HL-60 (cell line): Measurements from ENCODE around the gene STKLD1.

ENCODE experiments used
- DNase-seq, 2 experiments: peaks; one replicate each; pipeline ENCODE4 v3.0.0-alpha.2; 2010 to 2020; ENCODE audit warnings: low read depth in 1 of 2, low spot score in 1 of 2
- H3K27ac ChIP-seq: fragments of 250-450 bp; sonication (Bioruptor Pico); replicated peaks from 2 replicates; pipeline ENCODE4 v1.5.1; 2020; ENCODE audit warnings: mild to moderate bottlenecking, moderate library complexity
- H3K27me3 ChIP-seq: fragments of 250-450 bp; sonication (Bioruptor Pico); 2 replicates; pipeline ENCODE4 v1.5.1; 2021; ENCODE audit warnings: mild to moderate bottlenecking, moderate library complexity; ENCODE audit not compliant: insufficient read depth, poor library complexity, severe bottlenecking
- H3K4me3 ChIP-seq: replicated peaks from 2 replicates; pipeline ENCODE4 v1.5.1; 2011; ENCODE audit warnings: mild to moderate bottlenecking, control low read depth, low read length; ENCODE audit not compliant: insufficient read depth
- CTCF ChIP-seq: IDR thresholded peaks from one replicate; pipeline ENCODE4 v1.5.1; 2011; ENCODE audit warnings: low read length, control low read depth, inconsistent platforms; ENCODE audit not compliant: insufficient read depth
- GABPA ChIP-seq: IDR thresholded peaks from 2 replicates; pipeline ENCODE4 v1.6.1; 2012; ENCODE audit warnings: low read depth
- POLR2AphosphoS5 ChIP-seq: IDR thresholded peaks from 2 replicates; pipeline ENCODE4 v1.6.1; 2012; ENCODE audit warnings: low read depth
- REST ChIP-seq: IDR thresholded peaks from 2 replicates; pipeline ENCODE4 v1.6.1; 2012; ENCODE audit warnings: low read depth; ENCODE audit not compliant: insufficient replicate concordance
- SPI1 ChIP-seq: IDR thresholded peaks from 2 replicates; pipeline ENCODE4 v1.6.1; 2012; ENCODE audit warnings: low read depth, mild to moderate bottlenecking, borderline replicate concordance

STKLD1 gene

GRCh38 chr9:133400292-133400691 is 24.1 kb downstream of the STKLD1 start:
- Histone ChIP-seq H3K27ac (no peak overlapping the region), H3K27me3 (no peaks in the 10 kb centered on the region), H3K4me3 (no peak overlapping the region)
- DNase-seq, result no peak
- TF ChIP-seq SPI1, result no peak
- TF ChIP-seq CTCF, result no peak
- TF ChIP-seq GABPA, result no peak
- no peak for TF ChIP-seq REST
- TF ChIP-seq POLR2AphosphoS5, result peak; percentile 26; the same call in 1 of the 2 replicates

- no peak for TF ChIP-seq REST
- no peak for TF ChIP-seq GABPA
- TF ChIP-seq CTCF, result no peak
- no peak; the same call in 1 of the 2 replicates for TF ChIP-seq POLR2AphosphoS5
- no peak for TF ChIP-seq SPI1
- DNase-seq, result no peak
- Histone ChIP-seq H3K4me3 (no peak overlapping the region), H3K27me3 (no peaks in the 10 kb centered on the region), H3K27ac (no peak overlapping the region)
These were observed 25.4 kb downstream of the STKLD1 start for GRCh38 chr9:133401588-133401987.

- no peak for TF ChIP-seq SPI1
- no peak for TF ChIP-seq GABPA
- no peak for TF ChIP-seq POLR2AphosphoS5
- no peak for TF ChIP-seq REST
- no peak for TF ChIP-seq CTCF
- no peak for DNase-seq
- Histone ChIP-seq H3K4me3 (no peak overlapping the region), H3K27me3 (no peaks in the 10 kb centered on the region), H3K27ac (no peak overlapping the region)
These were observed 26.5 kb downstream of the STKLD1 start for GRCh38 chr9:133402689-133403088.
